ENCODE measurements around the gene EHMT2.
A peak's percentile ranks its signal among the peaks of the same experiment; 100 is the strongest.
"Not testable (repeated sequence)": the region's sequence is repeated elsewhere in the genome, so short reads cannot be mapped to it uniquely, and the experiment has no call there.

EHMT2 gene

GRCh38 chr6:31915351-31915750, 17.9 kb upstream of the EHMT2 start:
- no peak for DNase-seq (ENCODE audit: low read depth in 2 of 2)

GRCh38 chr6:31911826-31912585, 14.5 kb upstream of the EHMT2 start:
- no peak for DNase-seq (ENCODE audit: low read depth in 2 of 2)

GRCh38 chr6:31909298-31909697, 11.8 kb upstream of the EHMT2 start:
- DNase-seq (ENCODE audit: low read depth in 2 of 2) = not testable (repeated sequence)

- DNase-seq (ENCODE audit: low read depth in 2 of 2) = no peak
Observed at GRCh38 chr6:31908791-31909190, 11.3 kb upstream of the EHMT2 start.

GRCh38 chr6:31908255-31908654, 10.8 kb upstream of the EHMT2 start:
- DNase-seq (ENCODE audit: low read depth in 2 of 2) = not testable (repeated sequence)

- no peak for DNase-seq (ENCODE audit: low read depth in 2 of 2)
Observed at GRCh38 chr6:31907158-31907813, 9.8 kb upstream of the EHMT2 start.

- not testable (repeated sequence) for DNase-seq (ENCODE audit: low read depth in 2 of 2)
Observed at GRCh38 chr6:31906727-31907126, 9.2 kb upstream of the EHMT2 start.

- no peak for DNase-seq (ENCODE audit: low read depth in 2 of 2)
Observed at GRCh38 chr6:31906122-31906521, 8.6 kb upstream of the EHMT2 start.

- DNase-seq (ENCODE audit: low read depth in 2 of 2) = no peak
Observed at GRCh38 chr6:31905041-31905440, 7.5 kb upstream of the EHMT2 start.

GRCh38 chr6:31903957-31904356, 6.5 kb upstream of the EHMT2 start:
- DNase-seq (ENCODE audit: low read depth in 2 of 2) = no peak

- DNase-seq (ENCODE audit: low read depth in 2 of 2) = peak; percentile 58 to 77
Observed at GRCh38 chr6:31901953-31902643, 4.6 kb upstream of the EHMT2 start, which contains the start of gene ZBTB12. Gene ZBTB12 (minus strand): TSS chr6:31902086. CDS start chr6:31901305, 781 bp downstream.

GRCh38 chr6:31901415-31901952, 4.0 kb upstream of the EHMT2 start:
- DNase-seq (ENCODE audit: low read depth in 2 of 2) = peak in 1 of 2 donors; percentile 48

GRCh38 chr6:31900917-31901414, 3.5 kb upstream of the EHMT2 start:
- no peak for DNase-seq (ENCODE audit: low read depth in 2 of 2)

GRCh38 chr6:31899882-31900722, 2.6 kb upstream of the EHMT2 start:
- DNase-seq (ENCODE audit: low read depth in 2 of 2) = no peak

- DNase-seq (ENCODE audit: low read depth in 2 of 2) = no peak
Observed at GRCh38 chr6:31899215-31899614, 1.7 kb upstream of the EHMT2 start.

GRCh38 chr6:31898383-31899011, 999 bp upstream of the EHMT2 start:
- DNase-seq (ENCODE audit: low read depth in 2 of 2) = no peak

- DNase-seq (ENCODE audit: low read depth in 2 of 2) = no peak
Observed at GRCh38 chr6:31896856-31897611, 464 bp downstream of the EHMT2 start.

GRCh38 chr6:31896493-31896855, 1.0 kb downstream of the EHMT2 start:
- DNase-seq (ENCODE audit: low read depth in 2 of 2) = no peak

GRCh38 chr6:31892821-31893220, 4.7 kb downstream of the EHMT2 start:
- DNase-seq (ENCODE audit: low read depth in 2 of 2) = no peak

GRCh38 chr6:31889331-31889972, 8.0 kb downstream of the EHMT2 start:
- DNase-seq (ENCODE audit: low read depth in 2 of 2) = no peak

All from stimulated activated CD8-positive, alpha-beta memory T cell treated with anti-CD3 and anti-CD28 coated beads, Interleukin-2, amount 100 ng/mL, for 1 hour (primary cell).